GM23338 (cell line): ENCODE measurements around the gene HCN3.

Source experiments
- CREB1 ChIP-seq: fragments of 250-450 bp; sonication (Bioruptor Pico); IDR thresholded peaks from 2 replicates; pipeline ENCODE4 v1.5.0; 2020; ENCODE audit warnings: low read depth, mild to moderate bottlenecking, moderate library complexity
- CTCF ChIP-seq, 2 experiments: fragments of 200-600 bp in 1 of 2; sonication (generic) in 1 of 2; conservative IDR thresholded peaks; 2 replicates each; pipeline versions ENCODE4 v1.5.1 to v1.6.1; 2016 to 2017; ENCODE audit warnings: antibody characterized with exemption in 2 of 2, low read depth in 2 of 2, mild to moderate bottlenecking in 2 of 2, moderate library complexity in 1 of 2
- ETS1 ChIP-seq: IDR thresholded peaks from 2 replicates; pipeline ENCODE4 v1.6.1; 2016; ENCODE audit warnings: antibody characterized with exemption
- EZH2 ChIP-seq: fragments of 200-600 bp; sonication (generic); IDR thresholded peaks from one replicate; pipeline ENCODE4 v1.8.0; 2017; ENCODE audit warnings: antibody characterized with exemption, mild to moderate bottlenecking, low read depth; ENCODE audit not compliant: unreplicated experiment
- EZH2phosphoT487 ChIP-seq: fragments of 200-600 bp; sonication (generic); IDR thresholded peaks from one replicate; pipeline ENCODE4 v1.8.1; 2018; ENCODE audit warnings: antibody characterized with exemption; ENCODE audit not compliant: unreplicated experiment
- JUNB ChIP-seq: IDR thresholded peaks from one replicate; pipeline ENCODE4 v1.6.1; 2016; ENCODE audit warnings: antibody characterized with exemption; ENCODE audit not compliant: unreplicated experiment
- POLR2AphosphoS5 ChIP-seq: IDR thresholded peaks from 2 replicates; pipeline ENCODE4 v1.6.1; 2016; ENCODE audit warnings: antibody characterized with exemption, low read depth
- REST ChIP-seq: IDR thresholded peaks from one replicate; pipeline ENCODE4 v1.6.1; 2018; ENCODE audit warnings: antibody characterized with exemption; ENCODE audit not compliant: unreplicated experiment
- ZNF114 ChIP-seq: fragments of 250-450 bp; sonication (Bioruptor Pico); IDR thresholded peaks from 2 replicates; pipeline ENCODE4 v1.5.0; 2020; ENCODE audit warnings: mild to moderate bottlenecking, moderate library complexity
- ZNF331 ChIP-seq: fragments of 250-450 bp; sonication (Bioruptor Pico); IDR thresholded peaks from 2 replicates; pipeline ENCODE4 v1.5.0; 2020; ENCODE audit warnings: low read depth, mild to moderate bottlenecking, moderate library complexity

GRCh38 chr1:155266553-155266952 lies 10.7 kb upstream of the HCN3 start:
- no peak for TF ChIP-seq CTCF (conservative IDR thresholded peaks at IDR 0.05; ENCODE audit: low read depth in 2 of 2)
- TF ChIP-seq REST, result no peak
- TF ChIP-seq JUNB, result no peak
- no peak for TF ChIP-seq EZH2
- no peak for TF ChIP-seq CREB1 (CRISPR knock-in tag)
- no peak for TF ChIP-seq POLR2AphosphoS5
- no peak for TF ChIP-seq EZH2phosphoT487
- TF ChIP-seq ZNF331 (CRISPR knock-in tag), result no peak
- no peak for TF ChIP-seq ZNF114 (CRISPR knock-in tag)
- TF ChIP-seq ETS1, result no peak
